Transverse colon (tissue), 3 donors: ENCODE data around the gene TTBK1.

Source experiments
- EP300 ChIP-seq: sonication (generic); formaldehyde crosslinking; IDR thresholded peaks from one replicate; pipeline ENCODE4 v1.6.1; 2017; ENCODE audit warnings: antibody characterized with exemption, low read depth
- TF ChIP-seq, protein P1 (sequence below), 5 experiments: fragments of 200-600 bp in 3 of 5; fragments of 450-650 bp in 2 of 5; sonication (generic) in 3 of 5; IDR thresholded peaks; 1 replicate in 2 of 5; 2 replicates in 3 of 5; pipeline ENCODE4 v1.5.1; 2016 to 2017; ENCODE audit warnings: antibody characterized with exemption in 5 of 5, inconsistent platforms in 3 of 5, mild to moderate bottlenecking in 2 of 5, moderate library complexity in 1 of 5

DNA sequence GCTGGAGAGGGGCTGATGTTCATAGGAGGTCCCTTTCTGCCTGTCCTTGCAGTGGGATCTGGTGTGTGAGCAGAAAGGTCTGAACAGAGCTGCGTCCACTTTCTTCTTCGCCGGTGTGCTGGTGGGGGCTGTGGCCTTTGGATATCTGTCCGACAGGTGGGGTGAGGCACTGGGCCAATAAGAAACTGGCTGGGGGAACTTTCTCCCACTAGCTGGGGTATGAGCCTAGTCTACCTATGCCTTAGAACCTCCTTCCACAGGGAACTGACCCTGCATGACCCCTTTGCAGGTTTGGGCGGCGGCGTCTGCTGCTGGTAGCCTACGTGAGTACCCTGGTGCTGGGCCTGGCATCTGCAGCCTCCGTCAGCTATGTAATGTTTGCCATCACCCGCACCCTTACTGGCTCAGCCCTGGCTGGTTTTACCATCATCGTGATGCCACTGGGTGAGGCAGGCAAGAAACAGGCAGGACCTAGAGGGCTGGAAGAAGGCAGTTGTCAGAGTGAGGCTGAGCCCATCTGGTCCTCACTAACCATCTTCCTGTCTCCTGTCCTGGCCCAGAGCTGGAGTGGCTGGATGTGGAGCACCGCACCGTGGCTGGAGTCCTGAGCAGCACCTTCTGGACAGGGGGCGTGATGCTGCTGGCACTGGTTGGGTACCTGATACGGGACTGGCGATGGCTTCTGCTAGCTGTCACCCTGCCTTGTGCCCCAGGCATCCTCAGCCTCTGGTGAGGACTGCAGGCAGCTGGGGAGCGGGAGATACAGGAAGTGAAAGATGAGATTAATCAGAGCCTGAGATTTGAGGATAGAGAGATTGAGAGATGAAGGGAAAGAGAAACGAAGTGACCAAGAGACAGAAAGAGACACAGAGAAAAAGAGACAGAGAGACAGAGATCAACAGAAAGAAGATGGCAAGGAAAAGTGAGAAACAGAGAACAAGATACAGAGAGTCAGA, 56.3 kb downstream of the TTBK1 start:
- no peak for TF ChIP-seq EP300
- TF ChIP-seq, protein P1, sequence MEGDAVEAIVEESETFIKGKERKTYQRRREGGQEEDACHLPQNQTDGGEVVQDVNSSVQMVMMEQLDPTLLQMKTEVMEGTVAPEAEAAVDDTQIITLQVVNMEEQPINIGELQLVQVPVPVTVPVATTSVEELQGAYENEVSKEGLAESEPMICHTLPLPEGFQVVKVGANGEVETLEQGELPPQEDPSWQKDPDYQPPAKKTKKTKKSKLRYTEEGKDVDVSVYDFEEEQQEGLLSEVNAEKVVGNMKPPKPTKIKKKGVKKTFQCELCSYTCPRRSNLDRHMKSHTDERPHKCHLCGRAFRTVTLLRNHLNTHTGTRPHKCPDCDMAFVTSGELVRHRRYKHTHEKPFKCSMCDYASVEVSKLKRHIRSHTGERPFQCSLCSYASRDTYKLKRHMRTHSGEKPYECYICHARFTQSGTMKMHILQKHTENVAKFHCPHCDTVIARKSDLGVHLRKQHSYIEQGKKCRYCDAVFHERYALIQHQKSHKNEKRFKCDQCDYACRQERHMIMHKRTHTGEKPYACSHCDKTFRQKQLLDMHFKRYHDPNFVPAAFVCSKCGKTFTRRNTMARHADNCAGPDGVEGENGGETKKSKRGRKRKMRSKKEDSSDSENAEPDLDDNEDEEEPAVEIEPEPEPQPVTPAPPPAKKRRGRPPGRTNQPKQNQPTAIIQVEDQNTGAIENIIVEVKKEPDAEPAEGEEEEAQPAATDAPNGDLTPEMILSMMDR (IDR thresholded peaks at IDR 0.05), result no peak
